Progenitor cell of endocrine pancreas (in vitro differentiated cells): ENCODE results near the gene BLOC1S1. TPM values are rescaled to one million over a fixed set of nuclear protein-coding genes. Genes with fewer than 3 reads are reported as not detected.

ENCODE experiments used
- DNase-seq: peaks from one replicate; pipeline ENCODE4 v3.0.0; 2021; ENCODE audit warnings: low spot score; ENCODE audit not compliant: unreplicated experiment
- H3K27ac Mint-ChIP-seq: 2 replicates; pipeline ENCODE4 v1.8.0; 2021; ENCODE audit warnings: mild to moderate bottlenecking, moderate library complexity, mixed read lengths
- H3K27me3 Mint-ChIP-seq: 2 replicates; pipeline ENCODE4 v1.8.0; 2021; ENCODE audit warnings: mixed read lengths
- H3K36me3 Mint-ChIP-seq: 2 replicates; pipeline ENCODE4 v1.8.0; 2022; ENCODE audit warnings: mixed read lengths; ENCODE audit not compliant: insufficient read depth
- H3K4me1 Mint-ChIP-seq: 2 replicates; pipeline ENCODE4 v1.8.0; 2021; ENCODE audit warnings: low read depth, mixed read lengths
- H3K4me3 Mint-ChIP-seq: 2 replicates; pipeline ENCODE4 v1.8.0; 2021; ENCODE audit warnings: low read depth, mild to moderate bottlenecking, moderate library complexity, mixed read lengths
- H3K9me3 Mint-ChIP-seq: 2 replicates; pipeline ENCODE4 v1.8.0; 2021; ENCODE audit warnings: low read depth, mixed read lengths
- total RNA-seq: library from RNA; stranded (reverse); gene quantifications from 2 replicates; pipeline ENCODE4 v1.2.1, GENCODE V29; 2021
- TF ChIP-seq, protein P1 (sequence below): fragments of 200-600 bp; sonication (generic); IDR thresholded peaks from one replicate; pipeline ENCODE4 v1.5.0; 2021; ENCODE audit warnings: antibody characterized with exemption, mild to moderate bottlenecking; ENCODE audit not compliant: unreplicated experiment

The BLOC1S1 gene
- total RNA-seq, 1 donor from 2014 or later = 65.8 TPM

DNA sequence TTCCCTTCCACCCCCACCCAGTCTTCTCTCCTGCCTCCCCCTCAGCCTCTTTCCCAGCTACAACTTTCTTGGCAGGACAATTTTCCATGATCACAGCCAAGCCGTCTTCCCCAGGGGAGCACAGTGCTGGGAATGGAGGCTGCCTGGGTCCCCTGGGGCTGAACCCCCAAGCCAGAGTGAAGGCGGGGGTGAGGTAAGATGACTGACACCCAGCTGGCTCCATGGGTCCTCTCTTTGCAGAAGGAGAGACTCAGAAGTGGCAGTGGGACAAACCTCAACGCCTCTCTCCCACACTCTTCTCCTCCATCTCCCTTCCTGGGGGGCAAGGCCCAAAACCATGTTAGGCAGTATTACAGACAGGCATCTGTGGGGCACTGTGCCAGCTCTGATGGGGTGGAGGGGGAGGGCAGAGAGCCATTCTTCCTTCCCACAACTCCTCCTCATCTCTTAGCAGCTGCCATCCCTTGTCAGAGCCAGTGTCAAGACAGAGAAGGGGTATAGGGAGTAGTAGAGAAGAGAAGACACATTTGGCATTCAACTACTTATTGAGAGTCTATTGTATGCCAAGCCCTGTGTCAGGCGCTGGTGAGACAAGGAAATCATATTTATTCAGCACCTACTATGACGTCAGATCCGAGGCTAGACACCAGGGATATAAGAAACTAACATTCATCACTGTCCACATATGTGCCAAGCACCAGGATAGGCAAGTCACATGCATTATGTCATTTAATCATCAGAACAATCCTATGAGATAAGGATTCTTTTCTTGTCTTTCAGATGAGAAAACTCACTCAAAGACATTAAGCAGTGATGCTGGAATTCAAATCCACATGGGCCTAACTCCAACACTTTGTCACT is 11.7 kb upstream of the BLOC1S1 start:
- peaks cover 14% of the 10 kb centered on the region for H3K4me1 Mint-ChIP-seq
- no peak overlapping the region for H3K27ac Mint-ChIP-seq
- H3K9me3 Mint-ChIP-seq = no peaks in the 10 kb centered on the region
- H3K27me3 Mint-ChIP-seq = peaks cover 79% of the 10 kb centered on the region
- no peak overlapping the region for H3K4me3 Mint-ChIP-seq
- H3K36me3 Mint-ChIP-seq = no peaks in the 10 kb centered on the region
- TF ChIP-seq, protein P1, sequence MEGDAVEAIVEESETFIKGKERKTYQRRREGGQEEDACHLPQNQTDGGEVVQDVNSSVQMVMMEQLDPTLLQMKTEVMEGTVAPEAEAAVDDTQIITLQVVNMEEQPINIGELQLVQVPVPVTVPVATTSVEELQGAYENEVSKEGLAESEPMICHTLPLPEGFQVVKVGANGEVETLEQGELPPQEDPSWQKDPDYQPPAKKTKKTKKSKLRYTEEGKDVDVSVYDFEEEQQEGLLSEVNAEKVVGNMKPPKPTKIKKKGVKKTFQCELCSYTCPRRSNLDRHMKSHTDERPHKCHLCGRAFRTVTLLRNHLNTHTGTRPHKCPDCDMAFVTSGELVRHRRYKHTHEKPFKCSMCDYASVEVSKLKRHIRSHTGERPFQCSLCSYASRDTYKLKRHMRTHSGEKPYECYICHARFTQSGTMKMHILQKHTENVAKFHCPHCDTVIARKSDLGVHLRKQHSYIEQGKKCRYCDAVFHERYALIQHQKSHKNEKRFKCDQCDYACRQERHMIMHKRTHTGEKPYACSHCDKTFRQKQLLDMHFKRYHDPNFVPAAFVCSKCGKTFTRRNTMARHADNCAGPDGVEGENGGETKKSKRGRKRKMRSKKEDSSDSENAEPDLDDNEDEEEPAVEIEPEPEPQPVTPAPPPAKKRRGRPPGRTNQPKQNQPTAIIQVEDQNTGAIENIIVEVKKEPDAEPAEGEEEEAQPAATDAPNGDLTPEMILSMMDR = no peak
- no peak for DNase-seq

DNA sequence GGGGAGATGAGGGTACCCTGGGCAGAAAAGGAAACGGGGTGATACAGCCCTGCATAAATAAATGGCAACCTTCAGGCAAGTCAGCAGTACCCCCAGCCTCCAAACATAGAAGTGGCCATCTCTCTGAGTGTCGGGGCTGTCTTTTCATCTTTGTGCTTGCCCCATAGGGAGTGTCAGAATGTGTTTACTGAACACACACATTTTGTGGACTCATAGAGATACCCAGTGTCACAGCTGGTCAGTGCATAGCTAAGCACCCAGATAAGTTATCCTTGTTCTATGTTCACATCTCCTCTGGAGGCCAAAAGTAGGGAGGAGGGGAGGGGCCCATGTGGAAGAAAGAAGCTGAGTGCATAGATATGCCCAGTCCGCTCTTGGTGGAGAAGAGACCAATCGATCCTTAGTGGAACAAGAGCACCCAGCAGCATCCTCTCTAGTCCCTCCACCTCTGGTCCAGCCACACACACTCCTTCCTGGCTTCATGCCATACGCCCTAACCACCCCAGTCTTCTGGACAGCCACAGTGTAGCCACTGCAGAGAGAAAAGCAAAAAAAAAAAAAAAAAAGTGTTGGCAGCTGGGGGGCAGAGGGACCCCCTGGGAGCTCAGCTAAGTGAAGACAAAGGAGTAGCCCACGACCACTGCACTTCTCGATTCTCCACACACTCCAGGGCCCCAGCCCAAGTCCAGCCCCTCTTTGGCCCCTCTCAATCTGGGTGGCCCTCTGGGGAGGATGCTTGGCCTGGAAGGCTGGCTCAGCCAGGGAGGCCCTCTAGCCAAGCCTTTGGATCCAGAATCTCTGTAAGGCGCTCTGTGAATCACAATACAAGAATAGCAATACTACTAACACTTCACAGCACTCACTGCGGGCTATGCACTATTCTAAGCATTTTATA is 10.8 kb upstream of the BLOC1S1 start:
- no peaks in the 10 kb centered on the region for H3K9me3 Mint-ChIP-seq
- TF ChIP-seq, protein P1 = no peak
- DNase-seq = no peak

DNA sequence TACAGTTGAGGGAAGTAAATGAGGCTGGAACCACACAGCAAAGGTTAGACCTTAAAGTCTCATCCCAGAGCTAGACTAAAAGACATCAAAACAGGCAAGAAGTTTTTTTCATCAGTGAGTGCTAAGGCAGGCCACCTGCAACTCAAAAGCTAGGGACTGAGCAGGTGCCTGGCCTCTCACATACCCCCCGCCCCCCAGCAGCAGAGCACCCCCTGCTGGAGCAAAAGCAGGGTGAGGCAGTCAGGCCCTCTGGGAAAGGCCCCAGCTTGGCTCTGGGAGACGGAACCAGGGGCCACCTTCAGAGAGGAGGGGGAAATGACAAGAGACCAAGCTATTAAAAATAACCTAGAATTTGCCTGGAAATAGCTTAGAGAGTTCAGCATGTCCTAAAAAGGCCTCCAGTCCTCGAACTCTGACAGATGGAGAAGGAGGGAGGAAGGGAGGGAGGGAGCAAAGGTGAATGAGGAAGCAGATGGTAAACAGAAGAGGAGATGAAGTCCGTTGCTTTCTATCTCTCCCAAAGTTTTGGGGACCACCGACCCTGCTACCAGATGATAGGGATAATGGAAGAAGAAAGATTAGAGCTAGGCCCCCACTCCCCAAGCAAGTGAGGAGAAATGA is 10.0 kb upstream of the BLOC1S1 start:
- Mint-ChIP-seq H3K36me3 (no peaks in the 10 kb centered on the region), H3K9me3 (no peaks in the 10 kb centered on the region), H3K27me3 (peaks cover 92% of the 10 kb centered on the region), H3K4me3 (peak overlapping the region; percentile 2), H3K27ac (no peak overlapping the region), H3K4me1 (peaks cover 14% of the 10 kb centered on the region)
- TF ChIP-seq, protein P1 = peak; percentile 40
- DNase-seq = no peak

More for the DNA sequence above, 10.8 kb upstream of the BLOC1S1 start:
- Mint-ChIP-seq H3K27ac (no peak overlapping the region), H3K4me3 (no peak overlapping the region), H3K27me3 (peaks cover 85% of the 10 kb centered on the region), H3K36me3 (no peaks in the 10 kb centered on the region), H3K4me1 (peaks cover 14% of the 10 kb centered on the region)

DNA sequence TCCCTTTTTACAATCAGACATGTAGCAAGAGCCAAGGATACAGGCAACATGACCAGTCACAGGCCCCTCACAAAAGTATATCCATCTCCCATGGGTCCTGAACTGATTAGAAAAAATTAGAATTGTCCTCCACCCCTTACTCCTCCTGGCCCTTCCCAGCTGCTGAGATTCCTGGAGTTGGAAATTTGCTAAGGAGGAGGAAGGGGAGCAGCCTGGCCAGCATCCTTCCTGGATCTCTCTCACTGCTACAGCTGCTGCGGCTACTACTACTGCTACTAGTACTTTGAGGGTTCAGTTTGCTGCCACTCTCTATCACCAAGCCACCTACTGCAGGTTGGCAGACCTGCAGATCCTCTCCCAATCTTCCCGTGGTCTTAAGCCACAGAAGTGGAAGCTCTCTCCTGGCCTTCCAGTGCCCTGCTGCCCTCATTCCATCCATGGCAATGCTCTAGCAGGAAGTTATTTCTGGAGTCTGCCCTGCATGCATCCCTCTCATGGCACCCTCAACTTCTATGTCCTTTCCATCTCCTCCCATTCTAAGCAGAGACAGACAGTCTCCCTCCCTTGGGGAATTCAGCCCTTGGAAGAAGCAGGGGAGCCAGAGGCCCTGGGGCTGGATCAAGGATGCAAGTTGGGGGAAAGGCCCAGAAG is 9.2 kb upstream of the BLOC1S1 start:
- TF ChIP-seq, protein P1 = no peak
- Mint-ChIP-seq H3K36me3 (no peaks in the 10 kb centered on the region), H3K27ac (no peak overlapping the region), H3K9me3 (no peaks in the 10 kb centered on the region), H3K4me1 (peaks cover 14% of the 10 kb centered on the region), H3K4me3 (peak overlapping the region; percentile 73), H3K27me3 (peaks cover 87% of the 10 kb centered on the region)
- DNase-seq = no peak
